CD4-positive, alpha-beta memory T cell (primary cell): ENCODE data around the gene DENND10. TPM values are rescaled to one million over a fixed set of nuclear protein-coding genes. Genes with fewer than 3 reads are reported as not detected.

ENCODE experiments used
- CTCF ChIA-PET: fragments of 350-600 bp; sonication (Branson Sonifier 250); formaldehyde crosslinking; loops from one replicate; lab custom pipeline; 2021; ENCODE audit warnings: inconsistent platforms; ENCODE audit not compliant: partially characterized antibody; lab: Charles Lee
- POLR2A ChIA-PET: fragments of 350-600 bp; sonication (Branson Sonifier 250); formaldehyde crosslinking; loops from one replicate; lab custom pipeline; 2021; ENCODE audit not compliant: partially characterized antibody; lab: Charles Lee
- DNase-seq, 5 donors: peaks; one replicate each; pipeline versions ENCODE4 v3.0.0 to v3.0.0-alpha.2; 2020 to 2022; ENCODE audit warnings: mixed read lengths in 1 of 5
- H3K27ac ChIP-seq: one replicate; pipeline ENCODE4 v1.7.0; 2013; ENCODE audit warnings: low read depth, low read length
- H3K27me3 ChIP-seq: 2 replicates; pipeline ENCODE4 v1.7.0; 2013; ENCODE audit warnings: mild to moderate bottlenecking, low read length, moderate library complexity; ENCODE audit not compliant: insufficient read depth
- H3K36me3 ChIP-seq: 2 replicates; pipeline ENCODE4 v1.7.0; 2013; ENCODE audit warnings: mild to moderate bottlenecking, low read length, moderate library complexity; ENCODE audit not compliant: insufficient read depth
- H3K4me1 ChIP-seq: 2 replicates; pipeline ENCODE4 v1.7.0; 2013; ENCODE audit warnings: mild to moderate bottlenecking, low read length, moderate library complexity; ENCODE audit not compliant: insufficient read depth
- H3K4me3 ChIP-seq, 2 donors: one replicate each; pipeline ENCODE4 v1.7.0; 2013; ENCODE audit warnings: low read length in 2 of 2, mild to moderate bottlenecking in 1 of 2
- H3K9me3 ChIP-seq, 2 donors: one replicate each; pipeline ENCODE4 v1.7.0; 2013; ENCODE audit warnings: low read length in 2 of 2, control low read depth in 1 of 2; ENCODE audit not compliant: control insufficient read depth in 1 of 2
- H3K27ac Mint-ChIP-seq, 7 donors: one replicate each; pipeline ENCODE4 v1.8.0; 2020 to 2021; ENCODE audit warnings: mixed read lengths in 7 of 7, mild to moderate bottlenecking in 6 of 7, inconsistent platforms in 3 of 7, moderate library complexity in 3 of 7
- H3K27me3 Mint-ChIP-seq, 2 donors: one replicate each; pipeline ENCODE4 v1.8.0; 2020 to 2021; ENCODE audit warnings: mixed read lengths in 2 of 2
- H3K36me3 Mint-ChIP-seq, 2 donors: one replicate each; pipeline ENCODE4 v1.8.0; 2020 to 2021; ENCODE audit warnings: mixed read lengths in 2 of 2, inconsistent platforms in 1 of 2, mild to moderate bottlenecking in 1 of 2
- H3K4me1 Mint-ChIP-seq, 4 donors: one replicate each; pipeline ENCODE4 v1.8.0; 2020 to 2021; ENCODE audit warnings: mixed read lengths in 4 of 4, mild to moderate bottlenecking in 1 of 4
- H3K4me3 Mint-ChIP-seq, 8 donors: one replicate each; pipeline ENCODE4 v1.8.0; 2020 to 2021; ENCODE audit warnings: mixed read lengths in 8 of 8, mild to moderate bottlenecking in 7 of 8, moderate library complexity in 6 of 8, inconsistent platforms in 3 of 8
- H3K9me3 Mint-ChIP-seq, 8 donors: one replicate each; pipeline ENCODE4 v1.8.0; 2020 to 2021; ENCODE audit warnings: mixed read lengths in 8 of 8, mild to moderate bottlenecking in 5 of 8, inconsistent platforms in 3 of 8, moderate library complexity in 1 of 8
- intact Hi-C: fragments of 100-400 bp; cut with micrococcal nuclease; formaldehyde crosslinking; loops from one replicate; pipeline ENCODE4 v1.15.1; 2023
- polyA plus RNA-seq, 2 donors: library from polyadenylated mRNA; unstranded; fragments of 300-500 nt; fragmentation: Illumina TruSeq; gene quantifications; one replicate each; pipeline ENCODE4 v1.2.3, GENCODE V29; 2021
- total RNA-seq, 2 experiments: library from RNA; stranded (reverse); gene quantifications; one replicate each; pipeline ENCODE4 v1.2.3, GENCODE V29; 2021

Gene DENND10
- total and polyA plus RNA-seq, 4 experiments from 2014 or later, result 48.0 to 76.7 (median 54.1) TPM

- Mint-ChIP-seq H3K4me3 (no peak overlapping the region), H3K27me3 (no peaks in the 10 kb centered on the region), H3K27ac (peak overlapping the region in 1 of 7 donors; percentile 24), H3K4me1 (peaks cover 27 to 53% (median 40%) of the 10 kb centered on the region in 4 donors), H3K9me3 (no peaks in the 10 kb centered on the region), H3K36me3 (peaks cover 0 to 2% of the 10 kb centered on the region in 2 donors)
- H3K27ac ChIP-seq, result no peak overlapping the region
- no peak overlapping the region for H3K4me3 ChIP-seq
- ChIA-PET POLR2A (interaction anchor here (6.4 to 9.3 kb wide), 2 partner anchors 17 to 20 kb away, joined by 47 to 179 read pairs; partner anchors contain the start of gene EIF3A), CTCF (no interaction called here)
- no peaks in the 10 kb centered on the region for H3K27me3 ChIP-seq
- intact Hi-C loops, result no loop called here
- H3K4me1 ChIP-seq, result peaks cover 45% of the 10 kb centered on the region
- no peak for DNase-seq
- no peaks in the 10 kb centered on the region for H3K9me3 ChIP-seq
- H3K36me3 ChIP-seq, result no peaks in the 10 kb centered on the region
These were observed 5.3 kb upstream of the DENND10 start for GRCh38 chr10:119098576-119098975.

- intact Hi-C loops, result loop anchor here (5.0 kb wide), 1 partner anchor 627 kb away; the partner anchor contains the start of gene INPP5F
- H3K27ac ChIP-seq, result no peak overlapping the region
- H3K9me3 Mint-ChIP-seq, result no peaks in the 10 kb centered on the region
These were observed 3.3 kb upstream of the DENND10 start for GRCh38 chr10:119100434-119101238.

GRCh38 chr10:119101366-119102098 lies 2.4 kb upstream of the DENND10 start:
- Histone ChIP-seq H3K4me1 (peaks cover 36% of the 10 kb centered on the region), H3K27ac (no peak overlapping the region), H3K4me3 (no peak overlapping the region), H3K36me3 (no peaks in the 10 kb centered on the region), H3K9me3 (no peaks in the 10 kb centered on the region), H3K27me3 (no peaks in the 10 kb centered on the region)
- peaks cover 16 to 42% (median 30%) of the 10 kb centered on the region in 4 donors for H3K4me1 Mint-ChIP-seq
- ChIA-PET POLR2A (interaction anchor here (7.0 to 9.3 kb wide), 2 partner anchors 9 to 20 kb away, joined by 169 to 179 read pairs; partner anchors contain the start of gene EIF3A), CTCF (interaction anchor here (0.6 to 1.6 kb wide), 6 partner anchors 8 to 200 kb away, joined by 3 to 7 read pairs (median 4); partner anchors contain the start of gene EIF3A)
- no peak for DNase-seq
- no peaks in the 10 kb centered on the region for H3K9me3 Mint-ChIP-seq
- peaks cover 0 to 3% of the 10 kb centered on the region in 2 donors for H3K36me3 Mint-ChIP-seq
- intact Hi-C loops, result loop anchor here (2.0 to 5.0 kb wide), 2 partner anchors 29 to 626 kb away; partner anchors contain the start of gene INPP5F
- peak overlapping the region in 2 of 8 donors; percentile 15 to 31 for H3K4me3 Mint-ChIP-seq
- H3K27ac Mint-ChIP-seq, result peak overlapping the region in 6 of 7 donors; percentile 46 to 84 (median 70)
- no peaks in the 10 kb centered on the region for H3K27me3 Mint-ChIP-seq

More at GRCh38 chr10:119100434-119101238, 3.3 kb upstream of the DENND10 start:
- Mint-ChIP-seq H3K4me3 (peak overlapping the region in 1 of 8 donors; percentile 15), H3K36me3 (peaks cover 0 to 3% of the 10 kb centered on the region in 2 donors), H3K27me3 (no peaks in the 10 kb centered on the region), H3K27ac (peak overlapping the region in 6 of 7 donors; percentile 25 to 82 (median 53)), H3K4me1 (peaks cover 23 to 47% (median 33%) of the 10 kb centered on the region in 4 donors)
- POLR2A ChIA-PET, result interaction anchor here (7.0 to 9.3 kb wide), 2 partner anchors 9 to 19 kb away, joined by 169 to 179 read pairs; partner anchors contain the start of gene EIF3A
- no peak for DNase-seq
- CTCF ChIA-PET, result interaction anchor here (0.6 to 1.6 kb wide), 7 partner anchors 8 to 201 kb away, joined by 3 to 7 read pairs (median 4); partner anchors contain the start of gene EIF3A
- Histone ChIP-seq H3K36me3 (no peaks in the 10 kb centered on the region), H3K4me3 (no peak overlapping the region), H3K9me3 (no peaks in the 10 kb centered on the region), H3K4me1 (peaks cover 36% of the 10 kb centered on the region), H3K27me3 (no peaks in the 10 kb centered on the region)

GRCh38 chr10:119103241-119103902 lies 541 bp upstream of the DENND10 start:
- H3K4me3 ChIP-seq, result no peak overlapping the region
- peak overlapping the region; percentile 72 to 95 (median 91) for H3K27ac Mint-ChIP-seq
- ChIA-PET POLR2A (interaction anchor here (0.6 to 9.3 kb wide), 11 partner anchors 9 to 199 kb away, joined by 3 to 179 read pairs (median 8); partner anchors contain the start of genes EIF3A, NANOS1 and PRDX3), CTCF (interaction anchor here (1.1 to 2.9 kb wide), 5 partner anchors 8 to 28 kb away, joined by 4 to 11 read pairs (median 8); partner anchors contain the start of gene EIF3A)
- no peaks in the 10 kb centered on the region for H3K9me3 Mint-ChIP-seq
- peaks cover under 1% of the 10 kb centered on the region for H3K36me3 ChIP-seq
- H3K4me3 Mint-ChIP-seq, result peak overlapping the region; percentile 79 to 88 (median 84)
- intact Hi-C loops, result loop anchor here (2.0 to 5.0 kb wide), 2 partner anchors 27 to 624 kb away; partner anchors contain the start of gene INPP5F
- H3K4me1 Mint-ChIP-seq, result peaks cover 14 to 46% (median 34%) of the 10 kb centered on the region in 4 donors
- no peaks in the 10 kb centered on the region for H3K27me3 ChIP-seq
- peak in 1 of 5 donors; percentile 12 for DNase-seq
- H3K27me3 Mint-ChIP-seq, result no peaks in the 10 kb centered on the region
- no peaks in the 10 kb centered on the region for H3K9me3 ChIP-seq
- H3K36me3 Mint-ChIP-seq, result peaks cover 5 to 9% of the 10 kb centered on the region in 2 donors
- peaks cover 34% of the 10 kb centered on the region for H3K4me1 ChIP-seq
- no peak overlapping the region for H3K27ac ChIP-seq

DNA sequence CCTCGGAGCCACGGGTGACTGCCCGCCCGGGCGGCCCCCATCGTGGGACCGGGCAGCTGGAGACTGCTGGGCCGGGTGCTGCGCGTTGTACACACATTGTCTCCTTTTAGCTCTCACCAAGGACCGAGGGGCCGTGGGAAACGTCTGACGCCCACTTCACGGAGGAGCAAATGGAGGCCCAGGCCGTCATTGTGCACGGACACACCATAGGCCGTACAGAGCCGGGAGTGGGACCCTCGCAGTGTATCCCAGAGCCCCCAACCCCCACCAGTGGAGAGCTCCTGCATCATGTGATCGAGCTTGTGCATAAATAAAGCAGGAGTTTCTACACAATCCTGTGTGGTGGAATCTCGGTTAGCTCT lies 722 bp downstream of the DENND10 start:
- H3K27me3 Mint-ChIP-seq, result no peaks in the 10 kb centered on the region
- H3K36me3 ChIP-seq, result peaks cover 4% of the 10 kb centered on the region
- H3K4me1 ChIP-seq, result peaks cover 34% of the 10 kb centered on the region
- H3K9me3 ChIP-seq, result no peaks in the 10 kb centered on the region
- H3K4me3 ChIP-seq, result peak overlapping the region; percentile 52 to 59
- peak overlapping the region; percentile 54 for H3K27ac ChIP-seq
- no peaks in the 10 kb centered on the region for H3K27me3 ChIP-seq
- peaks cover 8 to 14% of the 10 kb centered on the region in 2 donors for H3K36me3 Mint-ChIP-seq
- intact Hi-C loops, result loop anchor here (1.0 to 5.0 kb wide), 4 partner anchors 13 to 623 kb away; partner anchors contain the start of genes EIF3A, INPP5F and SFXN4
- ChIA-PET CTCF (interaction anchor here (1.0 to 2.9 kb wide), 10 partner anchors 10 to 60 kb away, joined by 3 to 11 read pairs (median 4); partner anchors contain the start of gene EIF3A), POLR2A (interaction anchor here (1.1 to 9.3 kb wide), 15 partner anchors 11 to 102 kb away, joined by 4 to 179 read pairs (median 8); partner anchors contain the start of genes EIF3A, GRK5, NANOS1 and SFXN4)
- peak in 1 of 5 donors; percentile 47 for DNase-seq
- peak overlapping the region; percentile 72 to 85 (median 78) for H3K4me3 Mint-ChIP-seq
- peaks cover 14 to 46% (median 35%) of the 10 kb centered on the region in 4 donors for H3K4me1 Mint-ChIP-seq
- no peaks in the 10 kb centered on the region for H3K9me3 Mint-ChIP-seq
- H3K27ac Mint-ChIP-seq, result peak overlapping the region in 3 of 7 donors; percentile 36 to 81 (median 70)

- Mint-ChIP-seq H3K27me3 (no peaks in the 10 kb centered on the region), H3K9me3 (no peaks in the 10 kb centered on the region), H3K27ac (peak overlapping the region; percentile 29 to 81 (median 70)), H3K4me1 (peaks cover 14 to 45% (median 34%) of the 10 kb centered on the region in 4 donors), H3K36me3 (peaks cover 12 to 18% of the 10 kb centered on the region in 2 donors), H3K4me3 (peak overlapping the region; percentile 72 to 85 (median 78))
- POLR2A ChIA-PET, result interaction anchor here (1.1 to 9.3 kb wide), 15 partner anchors 10 to 102 kb away, joined by 4 to 179 read pairs (median 8); partner anchors contain the start of genes EIF3A, GRK5, NANOS1 and SFXN4
- H3K27ac ChIP-seq, result no peak overlapping the region
- H3K27me3 ChIP-seq, result no peaks in the 10 kb centered on the region
- peaks cover 34% of the 10 kb centered on the region for H3K4me1 ChIP-seq
- no peaks in the 10 kb centered on the region for H3K9me3 ChIP-seq
- intact Hi-C loops, result loop anchor here (2.0 kb wide), 1 partner anchor 60 kb away; the partner anchor contains the start of gene SFXN4
- no peak for DNase-seq
- peak overlapping the region; percentile 52 to 59 for H3K4me3 ChIP-seq
- CTCF ChIA-PET, result interaction anchor here (1.0 to 2.9 kb wide), 9 partner anchors 10 to 60 kb away, joined by 3 to 11 read pairs (median 5); partner anchors contain the start of gene EIF3A
- H3K36me3 ChIP-seq, result peaks cover 4% of the 10 kb centered on the region
These were observed 1.2 kb downstream of the DENND10 start for GRCh38 chr10:119105155-119105554.
